ENCODE measurements around the gene TRAIP. TPM values are rescaled to one million over a fixed set of nuclear protein-coding genes. Genes with fewer than 3 reads are reported as not detected.

TRAIP gene
- total RNA-seq, 1 donor from 2014 or later: 27.9 TPM

- Mint-ChIP-seq H3K4me1 (ENCODE audit: low read depth) (peaks cover 20% of the 10 kb centered on the region), H3K27ac (no peak overlapping the region), H3K27me3 (ENCODE audit: insufficient read depth) (no peaks in the 10 kb centered on the region), H3K4me3 (no peak overlapping the region), H3K36me3 (ENCODE audit: low read depth) (peaks cover 20% of the 10 kb centered on the region), H3K9me3 (no peaks in the 10 kb centered on the region)
- intact Hi-C loops (cut with micrococcal nuclease): loop anchor here (10.0 kb wide), 1 partner anchor 655 kb away; the partner anchor contains the start of gene USP19
- no peak for DNase-seq (ENCODE audit: low spot score)
Observed at GRCh38 chr3:49779358-49780079, 76.8 kb downstream of the TRAIP start.

Other genes with a start within 250 kb of the TRAIP start
- 113 and 115 TPM in 2 replicates for gene APEH, start 182.2 kb downstream of the TRAIP start, total RNA-seq
- 6.5 and 8.2 TPM in 2 replicates for gene MST1, start 167.1 kb downstream of the TRAIP start, total RNA-seq
- gene RNF123, start 167.0 kb downstream of the TRAIP start, total RNA-seq: 53.8 and 54.3 TPM in 2 replicates
- 0.39 TPM in 1 of 2 replicates, not detected in the other for gene AMIGO3, start 136.9 kb downstream of the TRAIP start, total RNA-seq
- gene GMPPB, start 132.6 kb downstream of the TRAIP start, total RNA-seq: 49.1 and 49.2 TPM in 2 replicates
- gene IP6K1, start 70.0 kb downstream of the TRAIP start, total RNA-seq: 49.3 and 52.4 TPM in 2 replicates
- gene CDHR4, start 56.7 kb downstream of the TRAIP start, total RNA-seq: not detected in 2 replicates
- 1.3 and 2.7 TPM in 2 replicates for gene INKA1, start 53.3 kb downstream of the TRAIP start, total RNA-seq
- gene UBA7, start 42.6 kb downstream of the TRAIP start, total RNA-seq: 90.3 and 97.5 TPM in 2 replicates
- 0.96 and 1.0 TPM in 2 replicates for gene CAMKV, start 13.3 kb upstream of the TRAIP start, total RNA-seq
- 1.6 and 2.5 TPM in 2 replicates for gene MST1R, start 47.3 kb upstream of the TRAIP start, total RNA-seq
- 15.5 and 17.3 TPM in 2 replicates for gene MON1A, start 73.2 kb upstream of the TRAIP start, total RNA-seq
- gene RBM6, start 83.6 kb upstream of the TRAIP start, total RNA-seq: 99.0 and 100 TPM in 2 replicates
- 157 and 162 TPM in 2 replicates for gene RBM5, start 232.4 kb upstream of the TRAIP start, total RNA-seq

Measured in activated T-helper 1 cell treated with anti-CD3 and anti-CD28 coated beads, Interleukin-12 subunit alpha, Interleukin-12 subunit beta, Interleukin-2, Interleukin-4 antibody, amounts not matched to agents 30 ng/mL and 10 ng/mL and 1 ng/mL, durations not matched to agents 14 hours and 24 hours and 36 hours (primary cell).